ENCODE results near the gene NPTX2. TPM values are rescaled to one million over a fixed set of nuclear protein-coding genes. Genes with fewer than 3 reads are reported as not detected.
"Not testable (repeated sequence)": the region's sequence is repeated elsewhere in the genome, so short reads cannot be mapped to it uniquely, and the experiment has no call there.

The NPTX2 gene, protein sequence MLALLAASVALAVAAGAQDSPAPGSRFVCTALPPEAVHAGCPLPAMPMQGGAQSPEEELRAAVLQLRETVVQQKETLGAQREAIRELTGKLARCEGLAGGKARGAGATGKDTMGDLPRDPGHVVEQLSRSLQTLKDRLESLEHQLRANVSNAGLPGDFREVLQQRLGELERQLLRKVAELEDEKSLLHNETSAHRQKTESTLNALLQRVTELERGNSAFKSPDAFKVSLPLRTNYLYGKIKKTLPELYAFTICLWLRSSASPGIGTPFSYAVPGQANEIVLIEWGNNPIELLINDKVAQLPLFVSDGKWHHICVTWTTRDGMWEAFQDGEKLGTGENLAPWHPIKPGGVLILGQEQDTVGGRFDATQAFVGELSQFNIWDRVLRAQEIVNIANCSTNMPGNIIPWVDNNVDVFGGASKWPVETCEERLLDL
- total RNA-seq = 0.07 and 0.40 TPM in 2 replicates

DNA sequence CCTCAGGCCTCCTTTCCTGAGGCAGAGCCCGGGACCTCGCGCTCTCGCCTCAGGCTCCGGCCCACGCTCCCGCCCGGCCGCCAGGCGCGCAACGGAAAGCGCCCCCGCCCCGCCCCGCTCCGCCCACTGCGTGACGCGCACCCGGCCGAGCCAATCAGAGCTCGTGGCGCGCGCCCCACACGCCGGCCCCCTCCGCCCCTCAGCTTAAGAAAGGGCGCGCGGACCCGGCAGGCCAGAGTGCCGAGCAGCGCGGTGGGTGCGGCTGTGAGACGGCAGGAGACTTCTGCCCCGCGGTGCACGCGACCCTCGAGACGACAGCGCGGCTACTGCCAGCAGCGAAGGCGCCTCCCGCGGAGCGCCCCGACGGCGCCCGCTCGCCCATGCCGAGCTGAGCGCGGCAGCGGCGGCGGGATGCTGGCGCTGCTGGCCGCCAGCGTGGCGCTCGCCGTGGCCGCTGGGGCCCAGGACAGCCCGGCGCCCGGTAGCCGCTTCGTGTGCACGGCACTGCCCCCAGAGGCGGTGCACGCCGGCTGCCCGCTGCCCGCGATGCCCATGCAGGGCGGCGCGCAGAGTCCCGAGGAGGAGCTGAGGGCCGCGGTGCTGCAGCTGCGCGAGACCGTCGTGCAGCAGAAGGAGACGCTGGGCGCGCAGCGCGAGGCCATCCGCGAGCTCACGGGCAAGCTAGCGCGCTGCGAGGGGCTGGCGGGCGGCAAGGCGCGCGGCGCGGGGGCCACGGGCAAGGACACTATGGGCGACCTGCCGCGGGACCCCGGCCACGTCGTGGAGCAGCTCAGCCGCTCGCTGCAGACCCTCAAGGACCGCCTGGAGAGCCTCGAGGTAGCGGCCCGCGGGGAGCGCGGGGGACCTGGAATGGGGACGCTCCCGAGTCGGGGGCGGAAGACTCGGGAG is at the start of gene NPTX2:
Gene NPTX2, plus strand, starts transcription at position 235 of the 909 bp plus-strand sequence. Its CDS starts 177 bp downstream, at position 412.
- TF ChIP-seq, protein P1, sequence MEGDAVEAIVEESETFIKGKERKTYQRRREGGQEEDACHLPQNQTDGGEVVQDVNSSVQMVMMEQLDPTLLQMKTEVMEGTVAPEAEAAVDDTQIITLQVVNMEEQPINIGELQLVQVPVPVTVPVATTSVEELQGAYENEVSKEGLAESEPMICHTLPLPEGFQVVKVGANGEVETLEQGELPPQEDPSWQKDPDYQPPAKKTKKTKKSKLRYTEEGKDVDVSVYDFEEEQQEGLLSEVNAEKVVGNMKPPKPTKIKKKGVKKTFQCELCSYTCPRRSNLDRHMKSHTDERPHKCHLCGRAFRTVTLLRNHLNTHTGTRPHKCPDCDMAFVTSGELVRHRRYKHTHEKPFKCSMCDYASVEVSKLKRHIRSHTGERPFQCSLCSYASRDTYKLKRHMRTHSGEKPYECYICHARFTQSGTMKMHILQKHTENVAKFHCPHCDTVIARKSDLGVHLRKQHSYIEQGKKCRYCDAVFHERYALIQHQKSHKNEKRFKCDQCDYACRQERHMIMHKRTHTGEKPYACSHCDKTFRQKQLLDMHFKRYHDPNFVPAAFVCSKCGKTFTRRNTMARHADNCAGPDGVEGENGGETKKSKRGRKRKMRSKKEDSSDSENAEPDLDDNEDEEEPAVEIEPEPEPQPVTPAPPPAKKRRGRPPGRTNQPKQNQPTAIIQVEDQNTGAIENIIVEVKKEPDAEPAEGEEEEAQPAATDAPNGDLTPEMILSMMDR (conservative IDR thresholded peaks at IDR 0.05; ENCODE audit: low read depth, low read length) = no peak
- H3K4me3 ChIP-seq (ENCODE audit: low read depth, low read length) = no peak within 1 kb of the TSS
- DNase-seq (ENCODE audit: low read depth) = no peak

DNA sequence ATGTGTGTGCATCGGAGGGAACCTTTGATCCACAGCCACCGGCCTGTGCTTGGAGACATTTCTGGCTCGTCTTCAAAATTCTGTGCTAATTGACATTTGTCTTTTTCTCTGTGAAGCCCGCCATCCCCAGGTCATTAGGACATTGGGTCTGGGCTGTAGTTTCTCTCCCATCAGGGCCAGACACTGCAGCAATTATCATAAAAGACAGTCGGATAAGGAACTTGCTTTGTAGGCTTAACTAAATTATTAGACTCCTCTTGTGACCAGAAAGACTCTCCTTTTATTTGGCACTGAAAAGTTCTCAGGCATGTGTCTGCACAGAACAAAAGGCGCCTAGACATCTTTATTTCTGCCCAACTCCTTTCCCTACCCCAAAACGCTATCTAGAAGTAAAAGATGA is 49.1 kb upstream of the NPTX2 start:
- H3K4me3 ChIP-seq (ENCODE audit: low read depth, low read length) = no peak overlapping the region
- TF ChIP-seq, protein P1 (conservative IDR thresholded peaks at IDR 0.05; ENCODE audit: low read depth, low read length) = no peak
- DNase-seq (ENCODE audit: low read depth) = no peak

DNA sequence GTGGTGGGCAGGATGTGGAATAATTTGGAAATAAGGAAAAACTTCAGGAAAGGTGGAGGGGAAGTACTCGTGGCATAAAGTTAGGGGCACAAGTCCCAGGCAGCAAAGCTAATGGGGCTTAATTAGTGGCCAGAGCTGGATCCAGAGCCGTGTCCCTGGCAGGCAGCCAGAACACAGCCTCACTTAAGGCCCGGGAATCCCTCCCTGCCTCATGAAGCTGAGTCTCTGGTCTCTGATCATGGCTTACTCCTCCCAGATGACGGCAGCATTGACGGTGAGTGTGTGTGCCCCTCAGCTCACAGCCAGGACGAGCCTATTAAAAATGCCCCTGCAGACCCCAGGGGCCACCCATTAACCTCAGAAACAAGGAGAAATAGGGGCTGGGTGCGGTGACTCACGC is 48.2 kb upstream of the NPTX2 start:
- no peak overlapping the region for H3K4me3 ChIP-seq (ENCODE audit: low read depth, low read length)
- TF ChIP-seq, protein P1 (conservative IDR thresholded peaks at IDR 0.05; ENCODE audit: low read depth, low read length) = no peak
- no peak for DNase-seq (ENCODE audit: low read depth)

DNA sequence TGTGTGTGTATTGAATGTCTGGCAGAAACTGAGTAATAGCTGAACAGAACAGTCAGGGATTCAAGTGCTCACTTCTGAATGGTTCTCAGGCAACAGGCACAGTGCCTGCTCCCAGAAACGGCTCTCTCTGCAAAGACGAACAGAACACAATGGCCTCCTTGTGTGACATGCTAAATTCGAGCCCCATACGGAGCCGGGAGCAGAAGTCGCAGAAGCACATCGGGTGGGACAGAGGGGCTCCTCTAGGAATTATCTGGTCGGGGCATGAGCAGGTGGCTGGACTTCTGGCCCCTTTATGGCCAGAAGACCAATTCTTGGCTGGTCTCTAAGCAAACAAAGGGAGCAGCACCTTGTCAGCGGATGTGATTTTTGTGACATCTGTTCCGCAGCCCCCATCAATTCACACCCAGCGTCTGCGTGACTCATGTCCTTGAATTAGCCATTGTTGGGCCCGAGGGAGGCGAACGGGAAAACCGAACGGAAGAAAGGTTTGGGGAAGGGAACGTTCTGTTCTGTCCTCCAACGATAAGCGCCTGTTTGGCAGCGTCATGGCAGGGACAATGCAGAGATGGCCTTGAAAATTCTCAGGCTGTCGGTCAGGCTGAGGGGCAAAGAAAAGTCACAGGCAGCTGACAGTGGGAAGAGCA is 47.3 kb upstream of the NPTX2 start:
- no peak overlapping the region for H3K4me3 ChIP-seq (ENCODE audit: low read depth, low read length)
- TF ChIP-seq, protein P1 (conservative IDR thresholded peaks at IDR 0.05; ENCODE audit: low read depth, low read length) = no peak
- no peak for DNase-seq (ENCODE audit: low read depth)

DNA sequence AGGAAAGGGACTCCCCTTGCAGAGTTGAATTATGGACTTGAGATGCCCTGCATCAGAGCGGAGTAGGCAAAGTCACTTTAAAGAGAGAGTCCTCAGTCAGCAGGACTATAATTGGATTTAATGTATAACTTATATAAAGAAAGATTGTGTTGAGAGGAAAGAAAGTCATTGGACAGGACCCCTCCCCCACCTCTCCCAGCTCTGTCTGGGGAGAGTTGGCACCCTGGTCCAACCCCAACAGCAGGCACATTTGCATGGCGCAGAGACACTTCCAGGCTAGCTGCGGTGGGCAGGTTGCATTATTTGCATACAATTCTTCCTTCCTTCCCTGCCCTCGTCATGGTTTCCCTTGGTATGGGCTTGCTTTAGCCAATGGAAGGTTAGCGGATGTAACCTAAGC is 46.1 kb upstream of the NPTX2 start:
- DNase-seq (ENCODE audit: low read depth) = no peak
- TF ChIP-seq, protein P1 (conservative IDR thresholded peaks at IDR 0.05; ENCODE audit: low read depth, low read length) = no peak
- no peak overlapping the region for H3K4me3 ChIP-seq (ENCODE audit: low read depth, low read length)

DNA sequence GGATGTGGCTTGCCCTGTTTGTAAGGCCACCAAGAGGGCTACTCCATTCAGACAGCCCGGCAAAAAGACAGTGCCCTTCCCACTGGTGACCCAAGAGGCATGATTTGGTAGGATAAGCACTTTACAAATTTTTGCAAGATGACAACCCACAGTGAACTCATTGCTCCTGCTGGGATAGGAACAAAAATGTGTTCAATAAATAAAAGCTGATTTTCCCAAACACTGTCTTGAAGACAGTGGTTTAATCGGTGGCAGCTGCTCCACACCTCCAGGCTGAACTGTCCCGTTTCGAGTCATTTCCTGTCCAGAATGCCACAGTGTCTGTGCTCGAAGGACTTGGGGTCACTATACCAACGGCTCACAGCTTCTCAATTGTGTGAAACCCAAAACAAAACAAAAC is 45.1 kb upstream of the NPTX2 start:
- DNase-seq (ENCODE audit: low read depth) = no peak
- TF ChIP-seq, protein P1 (conservative IDR thresholded peaks at IDR 0.05; ENCODE audit: low read depth, low read length) = no peak

DNA sequence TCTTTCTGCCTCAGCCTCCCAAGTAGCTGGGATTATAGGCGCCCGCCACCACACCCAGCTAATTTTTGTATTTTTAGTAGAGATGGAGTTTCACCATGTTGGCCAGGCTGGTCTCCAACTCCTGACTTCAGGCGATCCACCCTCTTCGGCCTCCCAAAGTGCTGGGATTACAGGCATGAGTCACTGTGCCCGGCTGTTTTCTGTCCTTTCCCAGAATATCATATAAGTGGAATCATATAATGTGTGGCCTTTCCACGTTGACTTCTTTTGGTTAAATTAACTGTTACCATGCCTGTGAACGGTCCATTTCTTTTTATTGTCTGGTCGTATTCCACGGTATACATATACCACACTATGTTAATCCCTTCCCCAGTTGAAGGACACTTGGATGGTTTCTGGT is 44.4 kb upstream of the NPTX2 start:
- not testable (repeated sequence) for H3K4me3 ChIP-seq (ENCODE audit: low read depth, low read length); DNase-seq (ENCODE audit: low read depth)

More for the DNA sequence above, 45.1 kb upstream of the NPTX2 start:
- H3K4me3 ChIP-seq (ENCODE audit: low read depth, low read length) = no peak overlapping the region
